HepG2 (cell line): ENCODE data around the gene CPA5. TPM values are rescaled to one million over a fixed set of nuclear protein-coding genes. Genes with fewer than 3 reads are reported as not detected.

Experiments
- ATAC-seq: fragments of 200-7000 bp; cut with Tn5 transposase; 3 replicates; pipeline ENCODE4 v1.9.1; 2020; ENCODE audit warnings: mild to moderate bottlenecking, moderate library complexity
- BruUV-seq: library from RNA; stranded (reverse); fragments of 400-500 nt; replicated peaks from 2 replicates; lab custom pipeline; 2021; lab: Mats Ljungman, UMichigan
- CTCF ChIA-PET: fragments of 300-600 bp; formaldehyde crosslinking; extraction: SDS; loops from one replicate; lab custom pipeline; 2021; ENCODE audit warnings: low total read pairs, inconsistent platforms, low intra/inter-chr PET ratio; lab: Yijun Ruan, JAX
- POLR2A ChIA-PET: fragments of 350-600 bp; sonication (Branson Sonifier 250); formaldehyde crosslinking; loops from one replicate; lab custom pipeline; 2020; ENCODE audit warnings: antibody characterized with exemption, inconsistent platforms; lab: Yijun Ruan, JAX
- DNase-seq: peaks from one replicate; pipeline ENCODE4 v3.0.0-alpha.2; 2015; ENCODE audit warnings: low spot score
- FAIRE-seq: peaks from 3 replicates; lab custom pipeline; 2011; peaks lifted over from hg19 to GRCh38; lab: Jason Lieb, UNC
- H2AFZ ChIP-seq: one replicate; pipeline ENCODE4 v1.6.1; 2011; ENCODE audit warnings: low read length, inconsistent platforms
- H3K27ac ChIP-seq: fragments of 300-600 bp; 3 replicates; pipeline ENCODE4 v1.8.0; 2011; ENCODE audit warnings: mixed run types, mild to moderate bottlenecking, mixed read lengths, low read length, inconsistent platforms; ENCODE audit not compliant: insufficient read depth; ENCODE audit errors: extremely low read length
- H3K27me3 ChIP-seq, 2 experiments: fragments of 200-600 bp in 1 of 2; 2 replicates in 1 of 2; 3 replicates in 1 of 2; pipeline versions ENCODE4 v1.6.0 to v1.8.0; 2011; ENCODE audit warnings: low read length in 2 of 2, mild to moderate bottlenecking in 2 of 2, moderate library complexity in 2 of 2, inconsistent platforms in 1 of 2; ENCODE audit not compliant: insufficient read depth in 2 of 2, control insufficient read depth in 1 of 2
- H3K36me3 ChIP-seq, 2 experiments: fragments of 200-600 bp in 1 of 2; replicated peaks in 1 of 2; 2 replicates in 1 of 2; 3 replicates in 1 of 2; pipeline versions ENCODE4 v1.5.1 to v1.8.0; 2011; ENCODE audit warnings: low read length in 2 of 2, inconsistent platforms in 1 of 2; ENCODE audit not compliant: insufficient read depth in 2 of 2, control insufficient read depth in 1 of 2
- H3K4me1 ChIP-seq: 2 replicates; pipeline ENCODE4 v1.5.1; 2012; ENCODE audit warnings: low read length, inconsistent platforms; ENCODE audit not compliant: insufficient read depth
- H3K4me2 ChIP-seq: 2 replicates; pipeline ENCODE4 v1.6.0; 2011; ENCODE audit warnings: low read depth, low read length, inconsistent platforms
- H3K4me3 ChIP-seq, 3 experiments: fragments of 200-600 bp in 1 of 3; sonication (generic), shearing (Covaris generic) in 1 of 3; replicated peaks in 1 of 3; 2 replicates each; pipeline ENCODE4 v1.5.1; 2011 to 2016; ENCODE audit warnings: low read length in 3 of 3, inconsistent platforms in 2 of 3, low read depth in 2 of 3, mild to moderate bottlenecking in 2 of 3, control low read depth in 1 of 3, mixed read lengths in 1 of 3; ENCODE audit not compliant: insufficient read depth in 1 of 3
- H3K79me2 ChIP-seq: one replicate; pipeline ENCODE4 v1.6.1; 2011; ENCODE audit warnings: low read length, inconsistent platforms; ENCODE audit not compliant: insufficient read depth
- H3K9ac ChIP-seq: 2 replicates; pipeline ENCODE4 v1.6.0; 2011; ENCODE audit warnings: mild to moderate bottlenecking, low read depth, low read length, inconsistent platforms; ENCODE audit not compliant: insufficient read depth
- H3K9me3 ChIP-seq: 2 replicates; pipeline ENCODE4 v1.5.1; 2012; ENCODE audit warnings: mild to moderate bottlenecking, low read length
- H4K20me1 ChIP-seq: 2 replicates; pipeline ENCODE4 v1.6.0; 2011; ENCODE audit warnings: inconsistent platforms, mild to moderate bottlenecking, low read length, moderate library complexity; ENCODE audit not compliant: insufficient read depth
- EED ChIP-seq: sonication (generic); formaldehyde crosslinking; IDR thresholded peaks from 2 replicates; pipeline ENCODE4 v1.5.0; 2020; ENCODE audit warnings: mild to moderate bottlenecking, missing genetic modification reagents
- ETV5 ChIP-seq: IDR thresholded peaks from 2 replicates; pipeline ENCODE4 v1.6.1; 2018; ENCODE audit warnings: missing biosample characterization, missing genetic modification reagents, inconsistent platforms, borderline replicate concordance
- HNRNPL ChIP-seq: fragments of 200-400 bp; formaldehyde crosslinking; IDR thresholded peaks from 2 replicates; pipeline ENCODE4 v1.6.1; 2017; ENCODE audit warnings: mild to moderate bottlenecking, low read depth, low read length
- MBNL3 ChIP-seq: fragments of 250-450 bp; sonication (Bioruptor Pico); conservative IDR thresholded peaks from 2 replicates; pipeline ENCODE4 v1.8.0; 2022; ENCODE audit warnings: mild to moderate bottlenecking, inconsistent platforms
- MTF2 ChIP-seq: sonication (generic); formaldehyde crosslinking; IDR thresholded peaks from 2 replicates; pipeline ENCODE4 v1.5.0; 2020; ENCODE audit warnings: missing genetic modification reagents, borderline replicate concordance
- NFAT5 ChIP-seq: sonication (generic); formaldehyde crosslinking; IDR thresholded peaks from 2 replicates; pipeline ENCODE4 v1.4.0; 2020; ENCODE audit warnings: missing genetic modification reagents
- POLR2A ChIP-seq, 2 experiments: IDR thresholded peaks; 2 replicates each; pipeline ENCODE4 v1.6.1; 2011; ENCODE audit warnings: low read depth in 2 of 2, low read length in 2 of 2, mild to moderate bottlenecking in 1 of 2, moderate library complexity in 1 of 2; ENCODE audit not compliant: insufficient read depth in 1 of 2
- TCF12 ChIP-seq, 2 experiments: fragments of 450-650 bp in 1 of 2; sonication (generic) in 1 of 2; formaldehyde crosslinking in 1 of 2; IDR thresholded peaks; 2 replicates each; pipeline versions ENCODE4 v1.6.1 to v1.8.0; 2017 to 2022; ENCODE audit warnings: antibody characterized with exemption in 1 of 2, mild to moderate bottlenecking in 1 of 2, missing genetic modification reagents in 1 of 2, moderate library complexity in 1 of 2
- TOE1 ChIP-seq: sonication (generic); formaldehyde crosslinking; IDR thresholded peaks from 2 replicates; pipeline ENCODE4 v1.4.0; 2020; ENCODE audit warnings: mild to moderate bottlenecking, missing genetic modification reagents
- ZNF101 ChIP-seq: sonication (generic); formaldehyde crosslinking; IDR thresholded peaks from 2 replicates; pipeline ENCODE4 v1.4.0; 2020; ENCODE audit warnings: mild to moderate bottlenecking, low read depth, missing genetic modification reagents, borderline replicate concordance
- ZNF558 ChIP-seq: sonication (generic); formaldehyde crosslinking; IDR thresholded peaks from 2 replicates; pipeline ENCODE4 v1.9.0; 2022; ENCODE audit warnings: mild to moderate bottlenecking, missing genetic modification reagents, borderline replicate concordance
- ZNF720 ChIP-seq: sonication (generic); formaldehyde crosslinking; IDR thresholded peaks from 2 replicates; pipeline ENCODE4 v1.4.0; 2020; ENCODE audit warnings: missing genetic modification reagents
- ZNF749 ChIP-seq: sonication (generic); formaldehyde crosslinking; IDR thresholded peaks from 2 replicates; pipeline ENCODE4 v1.8.0; 2022; ENCODE audit warnings: mild to moderate bottlenecking, missing genetic modification reagents, moderate library complexity, borderline replicate concordance
- ZNF768 ChIP-seq: sonication (generic); formaldehyde crosslinking; IDR thresholded peaks from 2 replicates; pipeline ENCODE4 v1.4.0; 2020; ENCODE audit warnings: missing genetic modification reagents
- WGBS: methylation state at CpG from one replicate; pipeline ENCODE4 v1.1.6; 2017; ENCODE audit warnings: low lambda C conversion rate; 5-methylcytosine and 5-hydroxymethylcytosine counted together
- in situ Hi-C: cut with HindIII; loops from 2 replicates; pipeline ENCODE4 v1.10.0; 2017; ENCODE audit warnings: low pct_unique_long_range_greater_than_20kb; ENCODE audit not compliant: extremely low pct_ligation_motif_present
- intact Hi-C: fragments of 100-400 bp; cut with micrococcal nuclease; formaldehyde crosslinking; loops from one replicate; pipeline ENCODE4 v1.10.0; 2022; ENCODE audit not compliant: unreplicated experiment
- polyA plus RNA-seq, 8 experiments: library from polyadenylated mRNA; depleted of rRNA in 3 of 8; stranded (reverse) in 7 of 8; unstranded in 1 of 8; fragments of >200 nt; fragmentation: Illumina TruSeq in 4 of 8; extraction: Trizol in 4 of 8; gene quantifications; 2 replicates each; pipeline versions ENCODE4 v1.2.1 to v1.2.3, GENCODE V29; 2011 to 2016; ENCODE audit warnings: low read depth in 4 of 8, missing spikeins in 1 of 8, mixed read lengths in 1 of 8; ENCODE audit not compliant: insufficient read depth in 1 of 8
- total RNA-seq, 5 experiments: library from RNA; depleted of rRNA; stranded (reverse); fragments of >200 nt; fragmentation: Illumina TruSeq; extraction: Trizol; gene quantifications; 2 replicates each; pipeline ENCODE4 v1.2.3, GENCODE V29; 2016; ENCODE audit warnings: low read depth in 1 of 5
- TF ChIP-seq, protein P1 (sequence below): sonication (generic); formaldehyde crosslinking; IDR thresholded peaks from 2 replicates; pipeline ENCODE4 v1.8.1; 2023; ENCODE audit warnings: missing genetic modification reagents, inconsistent platforms, borderline replicate concordance

The CPA5 gene
- total and polyA plus RNA-seq, 2 of the 13 experiments (the other 11 are each of a cell fraction or from before 2014, with no cell fraction given): 0.48 TPM; not detected in 1

DNA sequence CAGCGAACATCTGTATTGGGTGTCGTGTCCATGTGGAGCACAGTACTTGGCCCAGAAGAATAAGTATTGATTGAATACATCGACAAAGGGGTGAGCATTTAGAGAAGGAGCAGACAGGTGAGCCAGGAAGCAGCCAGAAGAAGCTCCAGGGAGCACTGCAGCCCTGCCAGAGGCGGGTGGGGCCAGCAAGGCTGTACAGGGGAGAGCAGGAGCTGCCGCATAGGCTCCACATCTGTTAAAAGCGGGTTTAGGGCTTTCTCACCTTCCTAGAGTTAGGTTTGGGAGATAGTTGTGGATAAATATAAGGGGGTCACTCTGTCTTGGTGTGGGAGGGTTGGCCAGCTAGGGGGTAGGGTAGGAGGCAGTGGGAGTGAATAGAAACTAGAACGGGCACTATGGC is 34.4 kb downstream of the CPA5 start:
- POLR2A ChIA-PET: no interaction called here
- Histone ChIP-seq H2AFZ (no peak overlapping the region), H3K4me3 (peak overlapping the region in 1 of 3 experiments; percentile 68; a peak in 1 of 6 replicates), H3K36me3 (no peaks in the 10 kb centered on the region), H3K9ac (no peak overlapping the region), H3K27me3 (peaks cover 1 to 20% of the 10 kb centered on the region in 2 experiments; a peak in 3 of 5 replicates), H3K4me2 (peak overlapping the region; percentile 71), H3K4me1 (peaks cover 32% of the 10 kb centered on the region), H3K27ac (no peak overlapping the region), H4K20me1 (no peaks in the 10 kb centered on the region), H3K79me2 (no peaks in the 10 kb centered on the region), H3K9me3 (peaks cover 10% of the 10 kb centered on the region)
- BruUV-seq: no TSS peak
- CTCF ChIA-PET: no interaction called here
- ATAC-seq (no peak; the same call in 2 of the 3 replicates), FAIRE-seq (no peak), DNase-seq (no peak)
- 46% methylated on average over 7 of the region's 7 CpGs for WGBS
- TF ChIP-seq ZNF749 (CRISPR knock-in tag): no peak
- TF ChIP-seq HNRNPL: no peak
- no peak for TF ChIP-seq MBNL3 (CRISPR knock-in tag)
- TF ChIP-seq ZNF101 (CRISPR knock-in tag): no peak
- TF ChIP-seq MTF2: no peak
- no peak for TF ChIP-seq TOE1 (CRISPR knock-in tag)
- no peak for TF ChIP-seq ETV5 (CRISPR knock-in tag)
- no peak for TF ChIP-seq POLR2A (IDR thresholded peaks at IDR 0.05; ENCODE audit: insufficient read depth in 1 of 2, low read depth in 2 of 2, low read length in 2 of 2)
- TF ChIP-seq NFAT5 (CRISPR knock-in tag): no peak
- no peak for TF ChIP-seq EED (CRISPR knock-in tag)
- TF ChIP-seq ZNF558 (CRISPR knock-in tag): no peak
- TF ChIP-seq ZNF768 (CRISPR knock-in tag): no peak
- TF ChIP-seq ZNF720: no peak
- TF ChIP-seq, protein P1, sequence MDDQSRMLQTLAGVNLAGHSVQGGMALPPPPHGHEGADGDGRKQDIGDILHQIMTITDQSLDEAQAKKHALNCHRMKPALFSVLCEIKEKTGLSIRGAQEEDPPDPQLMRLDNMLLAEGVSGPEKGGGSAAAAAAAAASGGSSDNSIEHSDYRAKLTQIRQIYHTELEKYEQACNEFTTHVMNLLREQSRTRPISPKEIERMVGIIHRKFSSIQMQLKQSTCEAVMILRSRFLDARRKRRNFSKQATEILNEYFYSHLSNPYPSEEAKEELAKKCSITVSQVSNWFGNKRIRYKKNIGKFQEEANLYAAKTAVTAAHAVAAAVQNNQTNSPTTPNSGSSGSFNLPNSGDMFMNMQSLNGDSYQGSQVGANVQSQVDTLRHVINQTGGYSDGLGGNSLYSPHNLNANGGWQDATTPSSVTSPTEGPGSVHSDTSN: no peak
- TF ChIP-seq TCF12 (IDR thresholded peaks at IDR 0.05): no peak
- no peak for TF ChIP-seq TCF12 (CRISPR knock-in tag; IDR thresholded peaks at IDR 0.05)
- in situ Hi-C loops (no loop called here), intact Hi-C loops (no loop called here)
